ENCODE data around the gene RPP21.
"Not testable (repeated sequence)": the region's sequence is repeated elsewhere in the genome, so short reads cannot be mapped to it uniquely, and the experiment has no call there.

Gene RPP21

DNA sequence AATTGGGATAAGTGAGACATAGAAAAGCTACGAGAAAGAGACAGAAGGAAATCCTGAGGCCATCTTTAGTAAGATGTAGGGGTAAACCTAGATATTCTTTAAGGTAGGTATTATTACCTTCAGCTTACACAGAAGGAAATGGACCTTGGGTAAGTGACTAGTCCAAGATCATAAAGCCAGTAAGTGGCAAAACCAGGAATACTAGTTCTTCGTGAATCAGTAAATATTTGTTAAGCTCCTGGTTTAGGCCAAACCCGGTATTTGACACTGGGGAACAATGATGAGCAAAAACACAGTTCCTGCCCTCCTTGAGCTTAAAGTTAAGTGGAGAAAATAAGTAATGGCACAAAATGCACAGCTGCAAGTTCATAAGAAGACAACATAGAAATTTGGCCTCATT lies 13.0 kb upstream of the RPP21 start:
- no peak for DNase-seq

GRCh38 chr6:30334075-30334783 lies 10.7 kb upstream of the RPP21 start:
- DNase-seq: no peak

GRCh38 chr6:30340589-30341054 lies 4.3 kb upstream of the RPP21 start:
- no peak for DNase-seq

GRCh38 chr6:30341218-30341617 lies 3.7 kb upstream of the RPP21 start:
- DNase-seq: no peak

DNA sequence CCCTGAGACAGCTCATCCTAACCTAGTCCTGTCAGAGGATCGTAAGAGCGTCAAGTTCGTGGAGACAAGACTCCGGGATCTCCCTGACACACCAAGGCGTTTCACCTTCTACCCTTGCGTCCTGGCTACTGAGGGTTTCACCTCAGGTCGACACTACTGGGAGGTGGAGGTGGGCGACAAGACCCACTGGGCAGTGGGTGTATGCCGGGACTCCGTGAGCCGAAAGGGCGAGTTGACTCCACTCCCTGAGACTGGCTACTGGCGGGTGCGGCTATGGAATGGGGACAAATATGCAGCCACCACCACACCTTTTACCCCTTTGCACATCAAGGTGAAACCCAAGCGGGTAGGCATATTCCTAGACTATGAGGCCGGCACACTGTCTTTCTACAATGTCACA lies 3.2 kb upstream of the RPP21 start:
- DNase-seq: no peak

GRCh38 chr6:30344191-30344867 lies 627 bp upstream of the RPP21 start:
- no peak for DNase-seq

DNA sequence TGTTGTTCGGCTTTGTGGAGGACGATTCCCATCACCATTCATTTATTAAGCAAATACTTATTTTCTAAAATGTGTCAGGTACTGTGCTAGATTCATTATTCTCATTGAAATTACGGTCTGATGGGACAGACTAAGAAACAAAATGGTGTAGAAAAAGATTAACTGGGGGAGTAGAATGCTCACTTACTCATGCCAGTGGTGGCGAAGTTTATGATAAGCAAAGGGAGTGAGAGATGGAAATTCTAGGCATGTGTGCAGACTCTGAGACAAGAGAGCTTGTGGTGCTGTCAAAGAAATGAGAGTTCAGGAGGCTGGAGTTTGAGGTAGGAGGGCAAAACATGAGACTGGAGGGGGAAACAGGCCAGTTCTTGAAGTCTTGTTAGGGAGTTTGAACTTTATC lies 896 bp downstream of the RPP21 start:
- no peak for DNase-seq

GRCh38 chr6:30348957-30349356 lies 4.0 kb downstream of the RPP21 start:
- DNase-seq: peak; percentile 2 to 8

- peak; percentile 22 to 35 for DNase-seq
Measured at GRCh38 chr6:30349421-30350177, 4.6 kb downstream of the RPP21 start.

DNA sequence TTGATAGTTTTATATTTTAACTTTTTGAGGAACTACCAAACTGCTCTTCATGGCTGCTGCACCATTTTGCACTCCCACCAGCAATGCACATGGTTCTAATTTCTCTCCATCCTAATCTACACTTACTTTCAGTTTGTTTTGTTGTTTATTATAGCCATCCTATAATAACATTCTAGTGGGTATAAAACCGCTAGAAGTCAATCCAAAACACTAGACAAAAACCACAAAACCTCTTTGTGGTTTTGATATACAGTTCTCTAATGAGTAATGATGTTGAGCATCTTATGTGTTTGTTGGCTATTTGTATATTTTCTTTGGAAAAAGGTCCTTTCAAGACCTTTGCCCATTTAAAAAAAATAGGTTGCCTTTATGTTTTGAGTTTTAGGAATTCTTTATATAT lies 5.6 kb downstream of the RPP21 start:
- DNase-seq: no peak

GRCh38 chr6:30352550-30352949 lies 7.6 kb downstream of the RPP21 start:
- DNase-seq: no peak

DNA sequence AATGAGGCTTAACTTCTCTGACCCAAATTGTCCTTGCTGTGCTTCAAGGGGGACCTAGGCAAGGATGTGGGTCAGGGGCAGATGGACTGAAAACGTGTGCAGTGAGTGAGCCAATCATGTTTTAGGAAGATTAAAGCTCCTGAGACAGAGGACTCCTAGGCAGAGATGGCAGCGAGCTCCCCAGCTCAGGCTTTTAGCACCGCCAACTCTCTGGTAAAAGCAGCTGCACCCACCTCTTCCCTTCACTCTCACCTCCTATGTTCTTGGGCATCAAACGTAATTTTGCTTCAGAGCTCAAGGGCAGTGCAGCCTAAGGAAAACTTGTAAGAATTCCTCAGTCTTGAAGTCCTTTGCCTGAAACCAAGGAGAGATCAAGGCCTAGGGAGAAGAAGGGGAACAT lies 10.3 kb downstream of the RPP21 start:
- DNase-seq: no peak

DNA sequence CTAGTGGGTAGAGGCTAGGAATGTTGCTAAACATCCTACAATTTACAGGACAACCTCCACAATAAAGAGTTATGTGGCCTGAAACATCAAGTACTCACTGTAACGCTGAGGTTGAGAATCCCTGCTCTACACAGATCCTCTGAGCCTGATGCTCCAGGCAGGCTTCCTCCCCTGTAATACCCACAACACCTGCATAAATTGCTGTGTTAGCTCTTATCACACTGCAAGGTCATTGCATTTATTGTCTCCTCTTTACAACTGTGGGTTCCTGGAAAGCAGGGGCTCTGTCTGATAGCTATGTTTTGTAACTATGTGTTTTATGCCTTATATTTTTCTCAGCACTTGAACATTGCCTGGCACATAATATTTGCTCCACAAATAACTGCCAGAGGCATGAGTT lies 11.6 kb downstream of the RPP21 start:
- DNase-seq: no peak

- DNase-seq: peak; percentile 67 to 80
Measured at GRCh38 chr6:30357678-30358540, 13.0 kb downstream of the RPP21 start.

DNA sequence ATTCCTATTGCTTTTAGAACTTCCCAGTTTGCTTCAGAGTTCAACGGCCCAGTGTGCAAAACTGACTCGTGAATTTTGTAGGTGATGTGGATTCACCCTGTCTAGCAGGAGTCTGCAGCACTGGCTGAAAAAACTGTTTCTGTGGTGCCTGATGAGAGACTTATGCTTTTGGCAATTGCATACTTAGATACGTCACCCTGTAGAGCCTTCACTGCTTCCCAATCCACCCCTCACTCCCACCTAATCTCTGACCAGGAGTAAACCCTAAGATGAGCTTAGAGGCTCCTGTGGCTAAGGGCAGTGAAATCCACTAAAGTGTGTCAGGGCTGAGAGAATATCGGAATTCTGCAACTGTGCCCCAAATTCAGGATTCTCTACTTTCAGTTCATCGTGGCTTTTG lies 14.3 kb downstream of the RPP21 start:
- no peak for DNase-seq

- DNase-seq: no peak
Measured at GRCh38 chr6:30360139-30360538, 15.2 kb downstream of the RPP21 start.

GRCh38 chr6:30361661-30362060 lies 16.7 kb downstream of the RPP21 start:
- DNase-seq: no peak

DNA sequence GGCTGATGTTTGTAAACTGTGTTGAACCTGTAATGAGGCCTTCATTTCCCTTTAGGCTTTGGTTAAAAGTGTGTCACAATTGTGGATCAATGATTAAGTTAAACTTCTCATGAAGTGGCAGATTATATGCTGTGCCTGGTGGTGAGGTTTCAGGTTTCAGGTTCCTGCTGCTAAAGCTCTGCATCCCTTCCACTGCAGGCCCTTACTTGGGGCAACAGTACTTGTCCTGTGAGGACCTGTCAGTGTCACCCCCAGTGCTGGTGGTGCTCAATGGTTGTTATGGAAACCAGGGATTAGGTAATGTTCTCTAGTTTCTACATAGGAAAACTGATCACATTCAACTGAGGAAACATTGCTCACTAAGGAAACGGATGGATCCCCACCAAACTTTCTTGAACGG lies 18.5 kb downstream of the RPP21 start:
- DNase-seq: no peak

- peak in 1 of 2 experiments; percentile 38 for DNase-seq
Measured at GRCh38 chr6:30364591-30364990, 19.6 kb downstream of the RPP21 start.

- DNase-seq: not testable (repeated sequence)
Measured at GRCh38 chr6:30369280-30369679, 24.3 kb downstream of the RPP21 start.

DNA sequence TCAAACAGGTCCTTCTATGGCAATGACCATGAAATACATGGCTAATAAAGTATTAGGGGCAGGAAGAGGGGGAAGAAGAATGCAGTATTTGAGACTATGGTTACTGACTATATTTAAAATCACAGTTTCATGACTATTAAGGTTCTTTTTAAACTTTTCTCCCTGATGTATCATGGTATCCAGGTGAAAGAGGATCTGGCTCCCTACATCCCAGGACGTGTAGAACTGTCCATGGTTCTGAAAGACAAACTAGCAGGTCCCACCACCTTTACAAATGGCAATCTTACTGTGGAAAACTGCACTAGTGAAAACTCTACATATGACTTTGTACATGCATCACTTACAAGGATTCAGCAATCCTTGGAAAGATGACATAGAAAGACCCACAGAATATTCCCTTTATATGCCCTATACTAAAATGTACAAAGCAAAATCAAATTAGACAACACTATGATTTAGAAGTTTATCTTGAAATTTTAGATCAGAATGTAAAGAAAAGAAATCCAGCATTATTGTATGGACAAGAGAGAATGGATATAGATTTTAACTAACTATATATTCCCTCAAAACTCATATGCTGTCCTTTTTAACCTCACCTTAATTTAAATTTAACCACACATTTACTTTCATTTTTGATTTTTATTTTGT lies 33.5 kb downstream of the RPP21 start:
- DNase-seq: no peak

GRCh38 chr6:30380464-30380863 lies 35.5 kb downstream of the RPP21 start:
- no peak for DNase-seq
